Measurements from ENCODE around the gene TPPP3. TPM values are rescaled to one million over a fixed set of nuclear protein-coding genes. Genes with fewer than 3 reads are reported as not detected.

TPPP3 gene
- total and polyA plus RNA-seq, 2 donors (not counting 1 experiment from before 2014, with no cell fraction given), result 0.31 TPM; not detected in 1

GRCh38 chr16:67400901-67401300 lies 7.6 kb upstream of the TPPP3 start:
- ATAC-seq (ENCODE audit: low read depth), result no peak
- H3K4me1 Mint-ChIP-seq, result peaks cover 2% of the 10 kb centered on the region
- H3K4me3 Mint-ChIP-seq, result no peak overlapping the region
- Histone ChIP-seq H3K9me3 (ENCODE audit: control extremely low read depth in 1 of 3, control insufficient read depth in 2 of 3, insufficient read depth in 1 of 3, low read length in 2 of 3) (no peaks in the 10 kb centered on the region), H3K36me3 (replicated peaks in 1 of 2; ENCODE audit: control extremely low read depth in 1 of 2, control insufficient read depth in 1 of 2, extremely low read depth in 1 of 2, insufficient read depth in 2 of 2, low read length in 1 of 2) (no peaks in the 10 kb centered on the region), H3K27ac (ENCODE audit: low read length in 2 of 2) (no peak overlapping the region), H3K27me3 (replicated peaks in 1 of 4; ENCODE audit: control extremely low read depth in 1 of 4, control insufficient read depth in 3 of 4, insufficient read depth in 4 of 4, low read length in 3 of 4) (peaks cover 0 to 19% (median 0%) of the 10 kb centered on the region in 4 experiments), H4K20me1 (ENCODE audit: control insufficient read depth, insufficient read depth, low read length, poor library complexity, severe bottlenecking) (no peaks in the 10 kb centered on the region), H3K4me3 (ENCODE audit: control extremely low read depth in 1 of 5, extremely low read depth in 1 of 5, insufficient read depth in 1 of 5, low read depth in 2 of 5, low read length in 4 of 5) (no peak overlapping the region), H3K9ac (ENCODE audit: low read length) (no peak overlapping the region), H2AFZ (ENCODE audit: insufficient read depth, low read depth, low read length, poor library complexity, severe bottlenecking) (no peak overlapping the region), H3K79me2 (ENCODE audit: control insufficient read depth, insufficient read depth, low read length) (no peaks in the 10 kb centered on the region), H3K4me2 (replicated peaks; ENCODE audit: low read depth, low read length, poor library complexity, severe bottlenecking) (no peak overlapping the region), H3K4me1 (ENCODE audit: control insufficient read depth in 2 of 2, insufficient read depth in 2 of 2, low read length in 2 of 2) (peaks cover 0 to 7% of the 10 kb centered on the region in 2 donors)
- H3K27ac Mint-ChIP-seq, result no peak overlapping the region
- intact Hi-C loops (cut with micrococcal nuclease), result no loop called here
- no peak for DNase-seq
- ChIA-PET POLR2A (no interaction called here), CTCF (no interaction called here)
- 92% methylated on average over 13 of the region's 14 CpGs for WGBS (ENCODE audit: insufficient coverage)
- TF ChIP-seq EZH2 (IDR thresholded peaks at IDR 0.05; ENCODE audit: borderline replicate concordance, insufficient read depth, low read depth, low read length, poor library complexity, severe bottlenecking), result no peak
- no peak for TF ChIP-seq CTCF (IDR thresholded peaks at IDR 0.05)
- H3K27me3 Mint-ChIP-seq, result peaks cover 12% of the 10 kb centered on the region
- H3K9me3 Mint-ChIP-seq (ENCODE audit: insufficient read depth), result no peaks in the 10 kb centered on the region

GRCh38 chr16:67399749-67400704 lies 6.7 kb upstream of the TPPP3 start:
- DNase-seq (no peak), ATAC-seq (ENCODE audit: low read depth) (no peak)
- Histone ChIP-seq H3K9ac (ENCODE audit: low read length) (no peak overlapping the region), H3K36me3 (replicated peaks in 1 of 2; ENCODE audit: control extremely low read depth in 1 of 2, control insufficient read depth in 1 of 2, extremely low read depth in 1 of 2, insufficient read depth in 2 of 2, low read length in 1 of 2) (no peaks in the 10 kb centered on the region), H3K27ac (ENCODE audit: low read length in 2 of 2) (no peak overlapping the region), H3K79me2 (ENCODE audit: control insufficient read depth, insufficient read depth, low read length) (no peaks in the 10 kb centered on the region), H2AFZ (ENCODE audit: insufficient read depth, low read depth, low read length, poor library complexity, severe bottlenecking) (no peak overlapping the region), H3K4me1 (ENCODE audit: control insufficient read depth in 2 of 2, insufficient read depth in 2 of 2, low read length in 2 of 2) (peaks cover 5 to 10% of the 10 kb centered on the region in 2 donors), H3K4me3 (ENCODE audit: control extremely low read depth in 1 of 5, extremely low read depth in 1 of 5, insufficient read depth in 1 of 5, low read depth in 2 of 5, low read length in 4 of 5) (no peak overlapping the region), H3K4me2 (replicated peaks; ENCODE audit: low read depth, low read length, poor library complexity, severe bottlenecking) (no peak overlapping the region), H4K20me1 (ENCODE audit: control insufficient read depth, insufficient read depth, low read length, poor library complexity, severe bottlenecking) (no peaks in the 10 kb centered on the region), H3K9me3 (ENCODE audit: control extremely low read depth in 1 of 3, control insufficient read depth in 2 of 3, insufficient read depth in 1 of 3, low read length in 2 of 3) (no peaks in the 10 kb centered on the region), H3K27me3 (replicated peaks in 1 of 4; ENCODE audit: control extremely low read depth in 1 of 4, control insufficient read depth in 3 of 4, insufficient read depth in 4 of 4, low read length in 3 of 4) (peaks cover 0 to 27% (median 7%) of the 10 kb centered on the region in 4 experiments)
- Mint-ChIP-seq H3K9me3 (ENCODE audit: insufficient read depth) (no peaks in the 10 kb centered on the region), H3K4me1 (peaks cover 2% of the 10 kb centered on the region), H3K27ac (no peak overlapping the region), H3K4me3 (no peak overlapping the region), H3K27me3 (peaks cover 16% of the 10 kb centered on the region)
- TF ChIP-seq EZH2 (IDR thresholded peaks at IDR 0.05; ENCODE audit: borderline replicate concordance, insufficient read depth, low read depth, low read length, poor library complexity, severe bottlenecking), result no peak
- peak; percentile 45 for TF ChIP-seq CTCF (IDR thresholded peaks at IDR 0.05)
- intact Hi-C loops (cut with micrococcal nuclease), result loop anchor here (1.0 to 10.0 kb wide), 4 partner anchors 55 to 423 kb away; partner anchors contain the start of gene PLEKHG4
- WGBS (ENCODE audit: insufficient coverage), result 80% methylated on average over 16 of the region's 19 CpGs
- ChIA-PET POLR2A (no interaction called here), CTCF (interaction anchor here (0.5 to 1.9 kb wide), 15 partner anchors 8 to 172 kb away, joined by 3 to 11 read pairs (median 4); no protein-coding TSS in a partner anchor)

Measured in B cell (primary cell).